ENCODE measurements around the gene EML1.

Gene EML1

GRCh38 chr14:99779751-99780150 is 13.5 kb upstream of the EML1 start:
- no peak for DNase-seq (ENCODE audit: low read depth in 2 of 2)

- no peak for DNase-seq (ENCODE audit: low read depth in 2 of 2)
These were observed 12.5 kb upstream of the EML1 start for GRCh38 chr14:99780690-99781089.

- no peak for DNase-seq (ENCODE audit: low read depth in 2 of 2)
These were observed 12.1 kb upstream of the EML1 start for GRCh38 chr14:99781091-99781490.

- no peak for DNase-seq (ENCODE audit: low read depth in 2 of 2)
These were observed 11.2 kb upstream of the EML1 start for GRCh38 chr14:99781853-99782610.

GRCh38 chr14:99784508-99784907 is 8.7 kb upstream of the EML1 start:
- DNase-seq (ENCODE audit: low read depth in 2 of 2): no peak

GRCh38 chr14:99785426-99785825 is 7.8 kb upstream of the EML1 start:
- DNase-seq (ENCODE audit: low read depth in 2 of 2): no peak

GRCh38 chr14:99786511-99786989 is 6.7 kb upstream of the EML1 start:
- no peak for DNase-seq (ENCODE audit: low read depth in 2 of 2)

- DNase-seq (ENCODE audit: low read depth in 2 of 2): no peak
These were observed 4.5 kb upstream of the EML1 start for GRCh38 chr14:99788713-99789112.

- no peak for DNase-seq (ENCODE audit: low read depth in 2 of 2)
These were observed 3.6 kb upstream of the EML1 start for GRCh38 chr14:99789581-99789980.

- no peak for DNase-seq (ENCODE audit: low read depth in 2 of 2)
These were observed 2.8 kb upstream of the EML1 start for GRCh38 chr14:99790201-99790977.

GRCh38 chr14:99790978-99791376 is 2.2 kb upstream of the EML1 start:
- no peak for DNase-seq (ENCODE audit: low read depth in 2 of 2)

GRCh38 chr14:99791476-99792209 is 1.6 kb upstream of the EML1 start:
- DNase-seq (ENCODE audit: low read depth in 2 of 2): no peak

- DNase-seq (ENCODE audit: low read depth in 2 of 2): no peak
These were observed 1.0 kb upstream of the EML1 start for GRCh38 chr14:99792210-99792535.

GRCh38 chr14:99792551-99793212 is 531 bp upstream of the EML1 start:
- DNase-seq (ENCODE audit: low read depth in 2 of 2): no peak

- no peak for DNase-seq (ENCODE audit: low read depth in 2 of 2)
These were observed 1.1 kb downstream of the EML1 start for GRCh38 chr14:99794151-99794780.

- no peak for DNase-seq (ENCODE audit: low read depth in 2 of 2)
These were observed 1.8 kb downstream of the EML1 start for GRCh38 chr14:99795046-99795445.

GRCh38 chr14:99797231-99797630 is 4.0 kb downstream of the EML1 start:
- DNase-seq (ENCODE audit: low read depth in 2 of 2): no peak

- DNase-seq (ENCODE audit: low read depth in 2 of 2): no peak
These were observed 7.6 kb downstream of the EML1 start for GRCh38 chr14:99800781-99801180.

- DNase-seq (ENCODE audit: low read depth in 2 of 2): no peak
These were observed 9.3 kb downstream of the EML1 start for GRCh38 chr14:99802301-99803105.

GRCh38 chr14:99803106-99803775 is 10.0 kb downstream of the EML1 start:
- no peak for DNase-seq (ENCODE audit: low read depth in 2 of 2)
